KMS-11 (cell line): ENCODE data around the gene PRG2.

ENCODE experiments used
- H2AFZ ChIP-seq: fragments of 200-600 bp; sonication (generic); 2 replicates; pipeline ENCODE4 v1.6.1; 2016; ENCODE audit warnings: antibody characterized with exemption, mixed run types, low read depth
- H3K27ac ChIP-seq: fragments of 200-600 bp; sonication (generic); 2 replicates; pipeline ENCODE4 v1.6.1; 2016; ENCODE audit warnings: mild to moderate bottlenecking, mixed run types
- H3K27me3 ChIP-seq: fragments of 200-600 bp; sonication (generic); 2 replicates; pipeline ENCODE4 v1.6.1; 2017; ENCODE audit warnings: mild to moderate bottlenecking, low read depth, mixed run types, moderate library complexity; ENCODE audit not compliant: insufficient read depth
- H3K36me3 ChIP-seq: fragments of 200-600 bp; sonication (generic); 2 replicates; pipeline ENCODE4 v1.6.1; 2017; ENCODE audit warnings: mild to moderate bottlenecking, mixed run types; ENCODE audit not compliant: insufficient read depth
- H3K4me1 ChIP-seq: fragments of 200-600 bp; sonication (generic); 2 replicates; pipeline ENCODE4 v1.6.1; 2016; ENCODE audit warnings: mild to moderate bottlenecking, low read depth, mixed run types; ENCODE audit not compliant: poor library complexity, severe bottlenecking
- H3K4me2 ChIP-seq: fragments of 200-600 bp; sonication (generic); 2 replicates; pipeline ENCODE4 v1.7.0; 2016; ENCODE audit warnings: mild to moderate bottlenecking, mixed run types
- H3K4me3 ChIP-seq: fragments of 200-600 bp; sonication (generic); IDR thresholded peaks from 2 replicates; pipeline ENCODE4 v1.6.1; 2017; ENCODE audit warnings: low read depth, low read length, mixed read lengths; ENCODE audit not compliant: insufficient read depth
- H3K79me2 ChIP-seq: fragments of 200-600 bp; sonication (generic); 2 replicates; pipeline ENCODE4 v1.6.1; 2016; ENCODE audit warnings: low read depth, mixed run types; ENCODE audit not compliant: insufficient read depth
- H3K9ac ChIP-seq: fragments of 200-600 bp; sonication (generic); 2 replicates; pipeline ENCODE4 v1.6.1; 2016; ENCODE audit warnings: mild to moderate bottlenecking, mixed run types
- H4K20me1 ChIP-seq: fragments of 200-600 bp; sonication (generic); 2 replicates; pipeline ENCODE4 v1.6.1; 2016; ENCODE audit warnings: mild to moderate bottlenecking, mixed run types; ENCODE audit not compliant: insufficient read depth
- CTCF ChIP-seq: fragments of 200-600 bp; sonication (generic); conservative IDR thresholded peaks from 2 replicates; pipeline ENCODE4 v1.6.1; 2017; ENCODE audit warnings: low read depth, mild to moderate bottlenecking, antibody characterized with exemption, low read length, moderate library complexity, mixed read lengths

Gene PRG2

DNA sequence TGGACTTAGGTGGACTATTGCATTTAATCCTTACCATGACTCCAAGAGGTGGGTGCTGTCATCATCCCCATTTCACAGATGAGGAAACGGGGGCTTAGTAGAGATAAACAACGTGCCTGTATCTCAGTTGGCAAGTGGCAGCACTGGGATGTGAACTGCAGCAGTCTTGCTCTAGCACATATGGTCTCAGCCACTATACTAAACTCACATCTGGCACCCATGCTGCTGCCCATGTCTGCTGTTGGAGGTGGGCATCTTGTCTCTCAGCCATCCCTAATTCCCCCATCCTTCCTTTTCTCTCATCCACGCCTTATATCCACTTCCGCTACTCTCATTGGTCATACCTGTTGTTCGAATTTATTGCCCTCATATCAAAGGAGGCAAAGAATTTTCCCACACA lies 13.3 kb downstream of the PRG2 start:
- H3K27me3 ChIP-seq: no peaks in the 10 kb centered on the region
- H3K4me2 ChIP-seq: no peak overlapping the region

DNA sequence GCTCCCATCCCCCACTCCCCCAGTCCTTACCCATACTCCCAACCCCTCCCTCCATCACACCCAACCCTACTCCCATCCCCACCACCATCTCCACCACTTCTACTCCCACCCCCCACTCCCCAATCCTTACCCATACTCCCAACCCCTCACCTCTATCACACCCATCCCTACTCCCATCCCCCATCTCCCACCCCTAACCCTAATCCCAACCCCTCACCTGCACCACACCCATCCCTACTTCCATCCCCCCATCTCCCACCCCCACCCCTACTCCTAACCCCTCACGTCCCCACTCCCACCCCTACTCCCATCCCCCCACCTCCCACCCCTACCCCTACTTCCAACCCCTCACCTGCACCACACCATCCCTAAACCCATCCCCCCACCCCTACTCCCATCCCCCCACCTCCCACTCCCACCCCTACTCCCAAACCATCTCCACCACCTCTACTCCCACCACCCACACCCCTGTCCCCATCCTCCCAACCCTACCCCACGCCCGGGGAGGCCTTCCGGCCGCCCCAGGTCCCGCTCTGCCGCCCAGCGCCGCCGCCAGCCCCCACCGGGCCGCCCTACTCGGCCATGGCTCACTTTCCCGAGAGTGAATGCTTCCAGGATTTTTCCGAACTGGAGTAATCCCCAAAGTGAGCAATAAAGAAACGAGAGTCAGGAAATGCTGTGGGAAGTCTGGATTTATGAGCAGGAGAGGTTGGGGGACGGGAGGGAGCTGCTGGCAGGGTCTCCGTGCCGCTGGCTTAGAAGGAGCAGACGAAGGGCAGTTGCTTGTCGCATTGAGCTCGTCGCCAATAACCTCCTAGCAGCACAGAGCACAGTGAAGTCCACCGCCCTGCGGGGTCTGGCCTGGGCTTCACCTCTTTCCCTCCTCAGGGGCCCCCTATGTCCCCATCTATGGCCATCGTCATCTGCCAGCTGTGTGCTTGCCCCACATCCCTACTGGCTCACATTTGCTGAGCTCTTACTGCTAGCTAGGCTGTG lies 14.1 kb downstream of the PRG2 start:
- Histone ChIP-seq H3K27me3 (no peaks in the 10 kb centered on the region), H3K9ac (no peak overlapping the region), H3K79me2 (no peaks in the 10 kb centered on the region), H3K27ac (no peak overlapping the region), H3K4me2 (no peak overlapping the region), H3K36me3 (no peaks in the 10 kb centered on the region), H3K4me3 (no peak overlapping the region), H4K20me1 (no peaks in the 10 kb centered on the region), H3K4me1 (no peaks in the 10 kb centered on the region), H2AFZ (no peak overlapping the region)
- no peak for TF ChIP-seq CTCF

More for the DNA sequence above, 13.3 kb downstream of the PRG2 start:
- Histone ChIP-seq H4K20me1 (no peaks in the 10 kb centered on the region), H3K79me2 (no peaks in the 10 kb centered on the region), H3K4me1 (no peaks in the 10 kb centered on the region), H3K27ac (no peak overlapping the region), H3K36me3 (no peaks in the 10 kb centered on the region), H3K4me3 (no peak overlapping the region), H3K9ac (no peak overlapping the region), H2AFZ (no peak overlapping the region)
- no peak for TF ChIP-seq CTCF

GRCh38 chr11:57375490-57375889 lies 15.0 kb downstream of the PRG2 start:
- no peak overlapping the region for H3K4me3 ChIP-seq
- no peak overlapping the region for H3K9ac ChIP-seq
- H3K4me2 ChIP-seq: no peak overlapping the region

GRCh38 chr11:57374966-57375365 lies 15.5 kb downstream of the PRG2 start:
- Histone ChIP-seq H3K27ac (no peak overlapping the region), H3K79me2 (no peaks in the 10 kb centered on the region), H4K20me1 (no peaks in the 10 kb centered on the region), H2AFZ (no peak overlapping the region), H3K36me3 (no peaks in the 10 kb centered on the region), H3K4me3 (no peak overlapping the region), H3K4me1 (no peaks in the 10 kb centered on the region), H3K27me3 (no peaks in the 10 kb centered on the region), H3K4me2 (no peak overlapping the region), H3K9ac (no peak overlapping the region)
- TF ChIP-seq CTCF: no peak

More at GRCh38 chr11:57375490-57375889, 15.0 kb downstream of the PRG2 start:
- no peaks in the 10 kb centered on the region for H3K27me3 ChIP-seq
- no peaks in the 10 kb centered on the region for H3K4me1 ChIP-seq
- no peak overlapping the region for H3K27ac ChIP-seq
- H3K36me3 ChIP-seq: no peaks in the 10 kb centered on the region
- H3K79me2 ChIP-seq: no peaks in the 10 kb centered on the region
- no peak overlapping the region for H2AFZ ChIP-seq
- H4K20me1 ChIP-seq: no peaks in the 10 kb centered on the region
- no peak for TF ChIP-seq CTCF
